ENCODE data around the gene RAB29.

The RAB29 gene

GRCh38 chr1:205810448-205811157 is 35.3 kb upstream of the RAB29 start:
- Histone ChIP-seq H3K4me3 (ENCODE audit: low read length) (no peak overlapping the region), H3K27me3 (replicated peaks; ENCODE audit: control insufficient read depth, insufficient read depth, low read length) (no peaks in the 10 kb centered on the region)
- DNase-seq (ENCODE audit: low read depth): peak; percentile 14

GRCh38 chr1:205809942-205810345 is 34.7 kb upstream of the RAB29 start:
- Histone ChIP-seq H3K4me1 (ENCODE audit: control insufficient read depth, insufficient read depth, low read length) (peaks cover 38% of the 10 kb centered on the region), H3K9ac (ENCODE audit: low read length) (no peak overlapping the region), H3K4me3 (ENCODE audit: low read length) (no peak overlapping the region), H3K36me3 (ENCODE audit: control insufficient read depth, insufficient read depth, low read length, severe bottlenecking) (peaks cover 24% of the 10 kb centered on the region), H3K27me3 (replicated peaks; ENCODE audit: control insufficient read depth, insufficient read depth, low read length) (no peaks in the 10 kb centered on the region), H3K9me3 (ENCODE audit: control insufficient read depth, low read length) (no peaks in the 10 kb centered on the region)
- DNase-seq (ENCODE audit: low read depth): no peak

More at GRCh38 chr1:205810448-205811157, 35.3 kb upstream of the RAB29 start:
- Histone ChIP-seq H3K9ac (ENCODE audit: low read length) (no peak overlapping the region), H3K9me3 (ENCODE audit: control insufficient read depth, low read length) (no peaks in the 10 kb centered on the region), H3K4me1 (ENCODE audit: control insufficient read depth, insufficient read depth, low read length) (peaks cover 38% of the 10 kb centered on the region), H3K36me3 (ENCODE audit: control insufficient read depth, insufficient read depth, low read length, severe bottlenecking) (peaks cover 24% of the 10 kb centered on the region)

DNA sequence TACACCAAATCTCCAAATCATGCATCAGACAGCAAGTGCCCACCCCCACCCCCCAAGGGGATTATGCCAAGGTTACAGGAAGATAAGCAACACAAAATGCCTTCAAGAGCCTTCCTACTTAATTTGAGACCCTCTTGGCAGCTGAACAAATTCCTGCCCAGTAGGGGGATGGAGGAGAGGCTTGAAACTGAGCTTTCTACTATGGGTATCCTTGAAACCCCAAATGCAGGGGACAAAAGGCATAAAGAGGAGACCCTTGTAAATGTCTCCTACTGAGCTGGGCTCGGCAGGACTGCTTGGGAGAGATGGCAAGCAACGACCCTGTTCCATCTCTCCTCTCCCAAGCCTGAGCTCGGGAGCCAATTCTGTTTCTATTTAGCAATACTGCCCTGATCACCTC is 34.2 kb upstream of the RAB29 start:
- Histone ChIP-seq H3K27me3 (replicated peaks; ENCODE audit: control insufficient read depth, insufficient read depth, low read length) (no peaks in the 10 kb centered on the region), H3K4me1 (ENCODE audit: control insufficient read depth, insufficient read depth, low read length) (peaks cover 38% of the 10 kb centered on the region), H3K4me3 (ENCODE audit: low read length) (no peak overlapping the region), H3K9ac (ENCODE audit: low read length) (no peak overlapping the region), H3K9me3 (ENCODE audit: control insufficient read depth, low read length) (no peaks in the 10 kb centered on the region), H3K36me3 (ENCODE audit: control insufficient read depth, insufficient read depth, low read length, severe bottlenecking) (peaks cover 24% of the 10 kb centered on the region)
- no peak for DNase-seq (ENCODE audit: low read depth)

- no peaks in the 10 kb centered on the region for H3K9me3 ChIP-seq (ENCODE audit: control insufficient read depth, low read length)
- H3K27me3 ChIP-seq (replicated peaks; ENCODE audit: control insufficient read depth, insufficient read depth, low read length): no peaks in the 10 kb centered on the region
- peaks cover 11% of the 10 kb centered on the region for H3K4me1 ChIP-seq (ENCODE audit: control insufficient read depth, insufficient read depth, low read length)
- peaks cover 24% of the 10 kb centered on the region for H3K36me3 ChIP-seq (ENCODE audit: control insufficient read depth, insufficient read depth, low read length, severe bottlenecking)
- peak; percentile 23 for DNase-seq (ENCODE audit: low read depth)
- H3K4me3 ChIP-seq (ENCODE audit: low read length): no peak overlapping the region
- no peak overlapping the region for H3K9ac ChIP-seq (ENCODE audit: low read length)
Observed at GRCh38 chr1:205805082-205805711, 29.9 kb upstream of the RAB29 start.

- Histone ChIP-seq H3K4me3 (ENCODE audit: low read length) (no peak overlapping the region), H3K36me3 (ENCODE audit: control insufficient read depth, insufficient read depth, low read length, severe bottlenecking) (peaks cover 24% of the 10 kb centered on the region), H3K27me3 (replicated peaks; ENCODE audit: control insufficient read depth, insufficient read depth, low read length) (no peaks in the 10 kb centered on the region), H3K9ac (ENCODE audit: low read length) (no peak overlapping the region), H3K4me1 (ENCODE audit: control insufficient read depth, insufficient read depth, low read length) (peaks cover 6% of the 10 kb centered on the region), H3K9me3 (ENCODE audit: control insufficient read depth, low read length) (no peaks in the 10 kb centered on the region)
- DNase-seq (ENCODE audit: low read depth): no peak
Observed at GRCh38 chr1:205804605-205805004, 29.3 kb upstream of the RAB29 start.

- no peak overlapping the region for H3K4me3 ChIP-seq (ENCODE audit: low read length)
- peaks cover 25% of the 10 kb centered on the region for H3K36me3 ChIP-seq (ENCODE audit: control insufficient read depth, insufficient read depth, low read length, severe bottlenecking)
- no peak for DNase-seq (ENCODE audit: low read depth)
- no peak overlapping the region for H3K9ac ChIP-seq (ENCODE audit: low read length)
- no peaks in the 10 kb centered on the region for H3K4me1 ChIP-seq (ENCODE audit: control insufficient read depth, insufficient read depth, low read length)
- H3K27me3 ChIP-seq (replicated peaks; ENCODE audit: control insufficient read depth, insufficient read depth, low read length): no peaks in the 10 kb centered on the region
- H3K9me3 ChIP-seq (ENCODE audit: control insufficient read depth, low read length): no peaks in the 10 kb centered on the region
Observed at GRCh38 chr1:205803986-205804385, 28.7 kb upstream of the RAB29 start.

GRCh38 chr1:205802060-205802459 is 26.8 kb upstream of the RAB29 start:
- H3K36me3 ChIP-seq (ENCODE audit: control insufficient read depth, insufficient read depth, low read length, severe bottlenecking): peaks cover 38% of the 10 kb centered on the region
- no peak overlapping the region for H3K9ac ChIP-seq (ENCODE audit: low read length)
- DNase-seq (ENCODE audit: low read depth): no peak
- H3K4me3 ChIP-seq (ENCODE audit: low read length): no peak overlapping the region
- H3K9me3 ChIP-seq (ENCODE audit: control insufficient read depth, low read length): no peaks in the 10 kb centered on the region
- H3K27me3 ChIP-seq (replicated peaks; ENCODE audit: control insufficient read depth, insufficient read depth, low read length): no peaks in the 10 kb centered on the region
- no peaks in the 10 kb centered on the region for H3K4me1 ChIP-seq (ENCODE audit: control insufficient read depth, insufficient read depth, low read length)

DNA sequence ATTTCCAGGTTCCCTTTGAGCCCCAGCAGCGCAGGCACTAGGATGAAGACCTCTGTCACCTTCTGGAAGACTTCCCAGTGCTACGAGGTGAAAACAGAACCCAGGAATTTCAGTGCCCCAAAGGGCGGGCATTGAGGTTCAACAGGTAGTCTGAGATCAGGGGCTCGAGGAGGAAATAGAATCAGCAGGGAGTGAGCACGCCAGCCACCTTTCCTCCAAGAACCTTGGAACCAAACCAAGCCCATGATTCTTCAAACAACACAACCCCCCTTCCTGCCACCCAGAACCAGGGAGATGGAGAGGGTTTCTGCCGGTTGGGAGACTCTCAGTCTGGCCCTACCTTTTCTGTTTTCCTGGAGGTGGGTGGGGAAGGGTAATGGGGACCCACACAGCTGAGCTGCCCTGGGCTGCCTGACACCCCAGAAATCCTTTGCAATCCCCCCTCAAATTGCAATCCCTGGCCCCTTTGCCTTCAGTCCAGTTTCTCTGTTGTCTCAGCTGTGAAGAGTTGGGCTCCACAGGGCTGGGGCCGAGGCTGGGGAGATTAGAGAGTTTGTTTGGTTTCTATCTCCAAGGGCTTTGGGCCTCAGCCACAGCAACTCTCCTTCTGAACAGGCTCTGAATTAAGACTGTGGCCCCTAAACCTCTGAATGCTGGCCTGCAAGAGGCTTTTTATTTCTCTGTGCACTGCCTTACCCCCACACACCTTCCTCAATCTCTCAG is 25.9 kb upstream of the RAB29 start:
- Histone ChIP-seq H3K36me3 (ENCODE audit: control insufficient read depth, insufficient read depth, low read length, severe bottlenecking) (peaks cover 47% of the 10 kb centered on the region), H3K4me3 (ENCODE audit: low read length) (no peak overlapping the region), H3K9me3 (ENCODE audit: control insufficient read depth, low read length) (no peaks in the 10 kb centered on the region), H3K4me1 (ENCODE audit: control insufficient read depth, insufficient read depth, low read length) (no peaks in the 10 kb centered on the region), H3K9ac (ENCODE audit: low read length) (no peak overlapping the region), H3K27me3 (replicated peaks; ENCODE audit: control insufficient read depth, insufficient read depth, low read length) (no peaks in the 10 kb centered on the region)
- DNase-seq (ENCODE audit: low read depth): no peak

DNA sequence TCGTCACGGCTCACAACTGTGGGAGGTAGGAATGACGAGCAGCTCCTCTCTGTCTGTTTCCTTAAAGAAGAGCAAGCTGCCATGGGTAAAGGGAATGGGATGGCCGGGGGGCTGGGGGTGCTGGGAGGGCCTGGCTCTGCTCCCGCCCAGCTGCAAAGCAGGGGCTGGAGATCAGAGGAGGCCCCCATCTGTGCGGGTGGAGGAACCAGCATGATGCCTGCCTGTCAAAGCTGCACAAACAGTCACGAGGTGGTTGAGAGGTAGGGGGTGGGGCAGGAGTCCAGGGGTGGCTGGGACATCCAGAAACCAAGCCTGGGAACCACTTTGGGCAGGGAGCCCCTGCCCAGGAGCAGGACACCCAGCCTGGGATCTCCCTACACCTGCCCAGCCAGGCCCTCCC is 25.1 kb upstream of the RAB29 start:
- DNase-seq (ENCODE audit: low read depth): no peak
- H3K9me3 ChIP-seq (ENCODE audit: control insufficient read depth, low read length): no peaks in the 10 kb centered on the region
- H3K4me1 ChIP-seq (ENCODE audit: control insufficient read depth, insufficient read depth, low read length): no peaks in the 10 kb centered on the region
- H3K27me3 ChIP-seq (replicated peaks; ENCODE audit: control insufficient read depth, insufficient read depth, low read length): no peaks in the 10 kb centered on the region
- peaks cover 51% of the 10 kb centered on the region for H3K36me3 ChIP-seq (ENCODE audit: control insufficient read depth, insufficient read depth, low read length, severe bottlenecking)
- no peak overlapping the region for H3K4me3 ChIP-seq (ENCODE audit: low read length)
- H3K9ac ChIP-seq (ENCODE audit: low read length): no peak overlapping the region

GRCh38 chr1:205798577-205798976 is 23.3 kb upstream of the RAB29 start:
- H3K36me3 ChIP-seq (ENCODE audit: control insufficient read depth, insufficient read depth, low read length, severe bottlenecking): peaks cover 69% of the 10 kb centered on the region
- H3K4me3 ChIP-seq (ENCODE audit: low read length): no peak overlapping the region
- no peak overlapping the region for H3K9ac ChIP-seq (ENCODE audit: low read length)
- no peaks in the 10 kb centered on the region for H3K27me3 ChIP-seq (replicated peaks; ENCODE audit: control insufficient read depth, insufficient read depth, low read length)
- H3K4me1 ChIP-seq (ENCODE audit: control insufficient read depth, insufficient read depth, low read length): peaks cover 8% of the 10 kb centered on the region
- no peak for DNase-seq (ENCODE audit: low read depth)
- H3K9me3 ChIP-seq (ENCODE audit: control insufficient read depth, low read length): no peaks in the 10 kb centered on the region

DNA sequence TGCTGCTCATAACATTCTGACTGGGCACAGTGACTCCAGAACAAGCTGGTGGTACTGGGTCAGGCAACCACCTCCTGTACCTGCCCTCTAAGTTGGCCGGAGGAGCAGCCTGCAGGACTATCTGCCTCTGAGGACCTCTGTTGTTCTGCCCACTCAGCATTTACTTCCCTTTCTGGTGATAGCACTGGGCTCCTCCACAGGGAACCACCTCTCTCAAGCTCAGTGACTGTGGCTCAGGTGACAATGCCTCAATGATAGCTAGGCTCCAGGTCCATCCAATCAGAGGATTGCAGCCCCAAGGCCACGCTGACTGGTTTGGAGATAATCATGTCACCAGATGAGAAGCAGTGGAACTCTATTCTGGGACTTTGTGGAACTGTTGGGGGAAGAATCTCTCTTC is 21.9 kb upstream of the RAB29 start:
- H3K27me3 ChIP-seq (replicated peaks; ENCODE audit: control insufficient read depth, insufficient read depth, low read length): no peaks in the 10 kb centered on the region
- no peak overlapping the region for H3K9ac ChIP-seq (ENCODE audit: low read length)
- H3K4me1 ChIP-seq (ENCODE audit: control insufficient read depth, insufficient read depth, low read length): peaks cover 8% of the 10 kb centered on the region
- no peak overlapping the region for H3K4me3 ChIP-seq (ENCODE audit: low read length)
- H3K36me3 ChIP-seq (ENCODE audit: control insufficient read depth, insufficient read depth, low read length, severe bottlenecking): peaks cover 82% of the 10 kb centered on the region
- no peaks in the 10 kb centered on the region for H3K9me3 ChIP-seq (ENCODE audit: control insufficient read depth, low read length)
- no peak for DNase-seq (ENCODE audit: low read depth)

Data from adipocyte (in vitro differentiated cells).